HG02571 (cell line): ENCODE measurements around the gene EXOC3L1.
A peak's percentile ranks its signal among the peaks of the same experiment; 100 is the strongest.

ENCODE experiments used
- ATAC-seq: cut with Tn5 transposase; IDR thresholded peaks from one replicate; pipeline ENCODE4 v1.9.1; 2021; ENCODE audit warnings: mild to moderate bottlenecking, moderate library complexity; ENCODE audit not compliant: unreplicated experiment

EXOC3L1 gene

GRCh38 chr16:67183627-67184452 is 6.1 kb downstream of the EXOC3L1 start, which contains the start of gene MATCAP1:
Gene MATCAP1 (minus strand): TSS chr16:67183963. CDS start chr16:67180610, 3,353 bp downstream.
- peak; percentile 87 for ATAC-seq

- ATAC-seq, result no peak
Measured at GRCh38 chr16:67183284-67183626, 6.7 kb downstream of the EXOC3L1 start.

GRCh38 chr16:67182288-67182687 is 7.6 kb downstream of the EXOC3L1 start:
- ATAC-seq, result no peak

GRCh38 chr16:67181346-67181745 is 8.6 kb downstream of the EXOC3L1 start:
- no peak for ATAC-seq

- no peak for ATAC-seq
Measured at GRCh38 chr16:67180166-67180565, 9.8 kb downstream of the EXOC3L1 start.

GRCh38 chr16:67179421-67180080 is 10.4 kb downstream of the EXOC3L1 start:
- no peak for ATAC-seq

- no peak for ATAC-seq
Measured at GRCh38 chr16:67177743-67178699, 11.9 kb downstream of the EXOC3L1 start.

- ATAC-seq, result no peak
Measured at GRCh38 chr16:67176662-67177061, 13.3 kb downstream of the EXOC3L1 start.

GRCh38 chr16:67174706-67175231 is 15.2 kb downstream of the EXOC3L1 start:
- ATAC-seq, result no peak

GRCh38 chr16:67173808-67174705 is 15.9 kb downstream of the EXOC3L1 start:
- no peak for ATAC-seq

- ATAC-seq, result no peak
Measured at GRCh38 chr16:67173323-67173722, 16.6 kb downstream of the EXOC3L1 start.

- ATAC-seq, result no peak
Measured at GRCh38 chr16:67170949-67171649, 18.8 kb downstream of the EXOC3L1 start.

- ATAC-seq, result peak; percentile 46
Measured at GRCh38 chr16:67170168-67170948, 19.6 kb downstream of the EXOC3L1 start, which contains the start of gene NOL3. Gene NOL3 (plus strand): TSS chr16:67170538.

- ATAC-seq, result no peak
Measured at GRCh38 chr16:67169642-67170167, 20.2 kb downstream of the EXOC3L1 start.

GRCh38 chr16:67169011-67169451 is 20.9 kb downstream of the EXOC3L1 start:
- ATAC-seq, result no peak

GRCh38 chr16:67167588-67167987 is 22.3 kb downstream of the EXOC3L1 start:
- ATAC-seq, result no peak

- ATAC-seq, result no peak
Measured at GRCh38 chr16:67166598-67167168, 23.3 kb downstream of the EXOC3L1 start.

GRCh38 chr16:67166110-67166547 is 23.8 kb downstream of the EXOC3L1 start:
- ATAC-seq, result no peak
